Immature natural killer cell (primary cell): Measurements from ENCODE around the gene PRSS50. TPM values are rescaled to one million over a fixed set of nuclear protein-coding genes. Genes with fewer than 3 reads are reported as not detected.

Experiments used
- DNase-seq, 3 donors: peaks; one replicate each; pipeline ENCODE4 v3.0.0; 2022; ENCODE audit warnings: mixed read lengths in 1 of 3
- H3K27ac Mint-ChIP-seq, 6 donors: one replicate each; pipeline ENCODE4 v1.8.0; 2020; ENCODE audit warnings: mixed read lengths in 6 of 6, mild to moderate bottlenecking in 5 of 6, inconsistent platforms in 4 of 6, moderate library complexity in 3 of 6
- H3K27me3 Mint-ChIP-seq, 3 donors: one replicate each; pipeline ENCODE4 v1.8.0; 2020 to 2021; ENCODE audit warnings: low read depth in 3 of 3, mild to moderate bottlenecking in 3 of 3, mixed read lengths in 3 of 3, moderate library complexity in 3 of 3, inconsistent platforms in 1 of 3
- H3K36me3 Mint-ChIP-seq, 3 donors: one replicate each; pipeline ENCODE4 v1.8.0; 2020; ENCODE audit warnings: mixed read lengths in 3 of 3, inconsistent platforms in 2 of 3, mild to moderate bottlenecking in 2 of 3
- H3K4me1 Mint-ChIP-seq, 2 donors: one replicate each; pipeline ENCODE4 v1.8.0; 2020; ENCODE audit warnings: inconsistent platforms in 2 of 2, mild to moderate bottlenecking in 2 of 2, mixed read lengths in 2 of 2, moderate library complexity in 1 of 2
- H3K4me3 Mint-ChIP-seq, 5 donors: one replicate each; pipeline ENCODE4 v1.8.0; 2020; ENCODE audit warnings: mild to moderate bottlenecking in 5 of 5, mixed read lengths in 5 of 5, inconsistent platforms in 3 of 5, moderate library complexity in 3 of 5
- H3K9me3 Mint-ChIP-seq, 6 donors: one replicate each; pipeline ENCODE4 v1.8.0; 2020; ENCODE audit warnings: mild to moderate bottlenecking in 6 of 6, mixed read lengths in 6 of 6, inconsistent platforms in 4 of 6, moderate library complexity in 3 of 6
- polyA plus RNA-seq, 3 donors: library from polyadenylated mRNA; unstranded; fragments of 300-500 nt; fragmentation: Illumina TruSeq; gene quantifications; one replicate each; pipeline ENCODE4 v1.2.3, GENCODE V29; 2021

Gene PRSS50
- polyA plus RNA-seq, 3 donors from 2014 or later: not detected

GRCh38 chr3:46737329-46737731 is 19.7 kb upstream of the PRSS50 start:
- Mint-ChIP-seq H3K9me3 (no peaks in the 10 kb centered on the region), H3K27ac (no peak overlapping the region), H3K36me3 (no peaks in the 10 kb centered on the region), H3K4me3 (no peak overlapping the region), H3K4me1 (no peaks in the 10 kb centered on the region), H3K27me3 (peaks cover 0 to 9% (median 7%) of the 10 kb centered on the region in 3 donors)
- DNase-seq: no peak

- Mint-ChIP-seq H3K27me3 (peaks cover 0 to 11% (median 10%) of the 10 kb centered on the region in 3 donors), H3K36me3 (no peaks in the 10 kb centered on the region), H3K4me3 (no peak overlapping the region), H3K4me1 (no peaks in the 10 kb centered on the region), H3K27ac (no peak overlapping the region), H3K9me3 (no peaks in the 10 kb centered on the region)
- no peak for DNase-seq
Measured at GRCh38 chr3:46736006-46736872, 18.6 kb upstream of the PRSS50 start.

GRCh38 chr3:46734773-46735172 is 17.1 kb upstream of the PRSS50 start:
- DNase-seq: no peak
- H3K4me3 Mint-ChIP-seq: no peak overlapping the region
- H3K4me1 Mint-ChIP-seq: no peaks in the 10 kb centered on the region
- peaks cover 0 to 12% (median 11%) of the 10 kb centered on the region in 3 donors for H3K27me3 Mint-ChIP-seq
- no peaks in the 10 kb centered on the region for H3K9me3 Mint-ChIP-seq
- H3K36me3 Mint-ChIP-seq: no peaks in the 10 kb centered on the region
- no peak overlapping the region for H3K27ac Mint-ChIP-seq

GRCh38 chr3:46733026-46733800 is 15.5 kb upstream of the PRSS50 start:
- Mint-ChIP-seq H3K27me3 (peaks cover 0 to 11% (median 8%) of the 10 kb centered on the region in 3 donors), H3K4me3 (no peak overlapping the region), H3K36me3 (no peaks in the 10 kb centered on the region), H3K4me1 (no peaks in the 10 kb centered on the region), H3K9me3 (no peaks in the 10 kb centered on the region), H3K27ac (no peak overlapping the region)
- DNase-seq: no peak

GRCh38 chr3:46731795-46732194 is 14.1 kb upstream of the PRSS50 start:
- no peak for DNase-seq
- Mint-ChIP-seq H3K9me3 (no peaks in the 10 kb centered on the region), H3K27me3 (peaks cover 0 to 6% (median 4%) of the 10 kb centered on the region in 3 donors), H3K4me3 (no peak overlapping the region), H3K4me1 (no peaks in the 10 kb centered on the region), H3K27ac (no peak overlapping the region), H3K36me3 (no peaks in the 10 kb centered on the region)

GRCh38 chr3:46730819-46731218 is 13.2 kb upstream of the PRSS50 start:
- H3K27me3 Mint-ChIP-seq: peaks cover 0 to 6% (median 4%) of the 10 kb centered on the region in 3 donors
- H3K4me3 Mint-ChIP-seq: no peak overlapping the region
- no peaks in the 10 kb centered on the region for H3K36me3 Mint-ChIP-seq
- no peak for DNase-seq
- H3K27ac Mint-ChIP-seq: no peak overlapping the region
- no peaks in the 10 kb centered on the region for H3K4me1 Mint-ChIP-seq
- no peaks in the 10 kb centered on the region for H3K9me3 Mint-ChIP-seq

GRCh38 chr3:46729038-46729437 is 11.4 kb upstream of the PRSS50 start:
- Mint-ChIP-seq H3K27me3 (peaks cover 0 to 7% (median 6%) of the 10 kb centered on the region in 3 donors), H3K36me3 (no peaks in the 10 kb centered on the region)

GRCh38 chr3:46725621-46726314 is 8.1 kb upstream of the PRSS50 start:
- Mint-ChIP-seq H3K27ac (no peak overlapping the region), H3K9me3 (no peaks in the 10 kb centered on the region), H3K4me3 (no peak overlapping the region), H3K27me3 (peaks cover 0 to 7% (median 4%) of the 10 kb centered on the region in 3 donors), H3K4me1 (no peaks in the 10 kb centered on the region), H3K36me3 (no peaks in the 10 kb centered on the region)
- no peak for DNase-seq

More at GRCh38 chr3:46729038-46729437, 11.4 kb upstream of the PRSS50 start:
- Mint-ChIP-seq H3K4me1 (no peaks in the 10 kb centered on the region), H3K27ac (no peak overlapping the region), H3K4me3 (no peak overlapping the region), H3K9me3 (no peaks in the 10 kb centered on the region)
- DNase-seq: no peak

- no peak overlapping the region for H3K4me3 Mint-ChIP-seq
- H3K27me3 Mint-ChIP-seq: peaks cover 3 to 9% (median 6%) of the 10 kb centered on the region in 3 donors
- DNase-seq: no peak
- no peaks in the 10 kb centered on the region for H3K4me1 Mint-ChIP-seq
- no peaks in the 10 kb centered on the region for H3K36me3 Mint-ChIP-seq
- H3K27ac Mint-ChIP-seq: no peak overlapping the region
- H3K9me3 Mint-ChIP-seq: no peaks in the 10 kb centered on the region
Measured at GRCh38 chr3:46724424-46724823, 6.8 kb upstream of the PRSS50 start.

GRCh38 chr3:46722443-46722842 is 4.8 kb upstream of the PRSS50 start:
- peaks cover 6 to 11% (median 6%) of the 10 kb centered on the region in 3 donors for H3K27me3 Mint-ChIP-seq
- no peak for DNase-seq
- H3K4me3 Mint-ChIP-seq: no peak overlapping the region
- H3K27ac Mint-ChIP-seq: no peak overlapping the region
- H3K9me3 Mint-ChIP-seq: no peaks in the 10 kb centered on the region
- H3K36me3 Mint-ChIP-seq: no peaks in the 10 kb centered on the region
- no peaks in the 10 kb centered on the region for H3K4me1 Mint-ChIP-seq

GRCh38 chr3:46721009-46721408 is 3.3 kb upstream of the PRSS50 start:
- no peak for DNase-seq
- no peak overlapping the region for H3K27ac Mint-ChIP-seq
- no peak overlapping the region for H3K4me3 Mint-ChIP-seq
- H3K27me3 Mint-ChIP-seq: peaks cover 6 to 11% (median 6%) of the 10 kb centered on the region in 3 donors
- no peaks in the 10 kb centered on the region for H3K4me1 Mint-ChIP-seq
- H3K9me3 Mint-ChIP-seq: no peaks in the 10 kb centered on the region
- H3K36me3 Mint-ChIP-seq: no peaks in the 10 kb centered on the region

- Mint-ChIP-seq H3K36me3 (no peaks in the 10 kb centered on the region), H3K27ac (no peak overlapping the region), H3K4me3 (no peak overlapping the region), H3K27me3 (peaks cover 4 to 12% (median 6%) of the 10 kb centered on the region in 3 donors), H3K4me1 (no peaks in the 10 kb centered on the region), H3K9me3 (no peaks in the 10 kb centered on the region)
- DNase-seq: no peak
Measured at GRCh38 chr3:46719735-46720271, 2.1 kb upstream of the PRSS50 start.

- H3K4me1 Mint-ChIP-seq: no peaks in the 10 kb centered on the region
- H3K27ac Mint-ChIP-seq: no peak overlapping the region
- H3K36me3 Mint-ChIP-seq: no peaks in the 10 kb centered on the region
- H3K9me3 Mint-ChIP-seq: no peaks in the 10 kb centered on the region
- no peak overlapping the region for H3K4me3 Mint-ChIP-seq
- DNase-seq: no peak
- peaks cover 4 to 12% (median 6%) of the 10 kb centered on the region in 3 donors for H3K27me3 Mint-ChIP-seq
Measured at GRCh38 chr3:46719044-46719565, 1.4 kb upstream of the PRSS50 start.
